Measurements from ENCODE around the gene FAF1.

Gene FAF1

GRCh38 chr1:50564417-50564816, 395.6 kb downstream of the FAF1 start:
- H3K27ac ChIP-seq = no peak overlapping the region
- no peaks in the 10 kb centered on the region for H3K9me3 ChIP-seq (ENCODE audit: control insufficient read depth, low read length)
- H3K79me2 ChIP-seq = no peaks in the 10 kb centered on the region
- no peak overlapping the region for H3K9ac ChIP-seq
- no peaks in the 10 kb centered on the region for H3K4me1 ChIP-seq
- peaks cover 4% of the 10 kb centered on the region for H3K36me3 ChIP-seq (ENCODE audit: control insufficient read depth, insufficient read depth, low read length)
- TF ChIP-seq CTCF (IDR thresholded peaks at IDR 0.05) = no peak
- no peak overlapping the region for H3K4me3 ChIP-seq (ENCODE audit: low read depth, low read length)
- H2AFZ ChIP-seq = no peak overlapping the region
- no peak overlapping the region for H3K4me2 ChIP-seq (ENCODE audit: low read length)
- no peaks in the 10 kb centered on the region for H3K27me3 ChIP-seq (ENCODE audit: control insufficient read depth, insufficient read depth, low read length)

- H3K4me1 ChIP-seq = no peaks in the 10 kb centered on the region
- no peaks in the 10 kb centered on the region for H3K27me3 ChIP-seq (ENCODE audit: control insufficient read depth, insufficient read depth, low read length)
- no peaks in the 10 kb centered on the region for H3K79me2 ChIP-seq
- no peak overlapping the region for H3K27ac ChIP-seq
- H3K9ac ChIP-seq = no peak overlapping the region
- no peak overlapping the region for H2AFZ ChIP-seq
- no peaks in the 10 kb centered on the region for H3K9me3 ChIP-seq (ENCODE audit: control insufficient read depth, low read length)
- peaks cover 4% of the 10 kb centered on the region for H3K36me3 ChIP-seq (ENCODE audit: control insufficient read depth, insufficient read depth, low read length)
- H3K4me3 ChIP-seq (ENCODE audit: low read depth, low read length) = no peak overlapping the region
- TF ChIP-seq CTCF (IDR thresholded peaks at IDR 0.05) = no peak
- H3K4me2 ChIP-seq (ENCODE audit: low read length) = no peak overlapping the region
Measured at GRCh38 chr1:50562106-50562505, 398.0 kb downstream of the FAF1 start.

DNA sequence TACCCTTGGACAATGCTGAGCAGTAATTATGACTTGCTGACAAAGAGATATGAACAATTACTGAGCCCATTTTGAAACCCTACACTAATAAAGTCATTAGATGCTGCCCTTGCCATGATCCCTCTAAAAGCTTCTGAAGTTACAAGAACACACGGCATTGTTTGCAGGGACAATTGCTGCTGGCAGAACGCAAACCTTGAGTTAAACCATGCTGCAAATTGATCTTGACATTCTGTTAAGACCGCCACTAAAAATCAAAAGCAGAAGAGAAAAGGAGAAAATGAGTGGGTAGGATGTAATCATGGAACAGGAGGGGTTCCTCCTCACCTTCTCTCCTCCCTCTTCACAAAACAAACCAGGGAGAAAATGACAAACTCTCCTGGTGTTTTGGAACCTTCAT, 400.6 kb downstream of the FAF1 start:
- H3K27me3 ChIP-seq (ENCODE audit: control insufficient read depth, insufficient read depth, low read length) = no peaks in the 10 kb centered on the region
- H2AFZ ChIP-seq = no peak overlapping the region
- no peaks in the 10 kb centered on the region for H3K9me3 ChIP-seq (ENCODE audit: control insufficient read depth, low read length)
- H3K27ac ChIP-seq = no peak overlapping the region
- no peak overlapping the region for H3K4me2 ChIP-seq (ENCODE audit: low read length)
- no peak overlapping the region for H3K9ac ChIP-seq
- no peak for TF ChIP-seq CTCF (IDR thresholded peaks at IDR 0.05)
- H3K36me3 ChIP-seq (ENCODE audit: control insufficient read depth, insufficient read depth, low read length) = no peaks in the 10 kb centered on the region
- no peaks in the 10 kb centered on the region for H3K4me1 ChIP-seq
- H3K4me3 ChIP-seq (ENCODE audit: low read depth, low read length) = no peak overlapping the region
- no peaks in the 10 kb centered on the region for H3K79me2 ChIP-seq

- Histone ChIP-seq H3K27ac (no peak overlapping the region), H3K9ac (no peak overlapping the region), H3K36me3 (ENCODE audit: control insufficient read depth, insufficient read depth, low read length) (no peaks in the 10 kb centered on the region), H3K79me2 (no peaks in the 10 kb centered on the region), H3K4me3 (ENCODE audit: low read depth, low read length) (no peak overlapping the region), H3K4me2 (ENCODE audit: low read length) (no peak overlapping the region), H3K4me1 (no peaks in the 10 kb centered on the region), H2AFZ (no peak overlapping the region), H3K27me3 (ENCODE audit: control insufficient read depth, insufficient read depth, low read length) (no peaks in the 10 kb centered on the region), H3K9me3 (ENCODE audit: control insufficient read depth, low read length) (no peaks in the 10 kb centered on the region)
- no peak for TF ChIP-seq CTCF (IDR thresholded peaks at IDR 0.05)
Measured at GRCh38 chr1:50553921-50554320, 406.1 kb downstream of the FAF1 start.

DNA sequence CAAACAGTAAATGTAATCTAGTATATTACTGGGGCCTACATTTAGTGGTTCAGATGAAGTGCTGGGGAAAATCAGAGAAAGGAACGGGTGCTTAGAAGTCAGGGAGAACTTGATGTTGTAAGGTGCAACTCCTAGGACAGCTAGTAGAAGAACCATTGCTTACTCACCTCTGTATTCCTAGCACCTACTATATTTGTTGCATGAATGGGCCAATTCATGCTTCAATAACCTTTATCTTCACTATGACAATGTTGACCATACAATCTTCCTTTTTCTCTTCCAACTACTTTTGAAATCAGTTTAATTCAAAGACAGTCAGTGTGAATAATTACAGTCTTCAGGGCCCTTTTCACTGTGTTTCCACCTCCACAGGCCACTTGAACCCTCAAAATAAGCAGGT, 411.8 kb downstream of the FAF1 start:
- no peak overlapping the region for H3K4me2 ChIP-seq (ENCODE audit: low read length)
- no peak for TF ChIP-seq CTCF (IDR thresholded peaks at IDR 0.05)
- H3K36me3 ChIP-seq (ENCODE audit: control insufficient read depth, insufficient read depth, low read length) = no peaks in the 10 kb centered on the region
- H3K27me3 ChIP-seq (ENCODE audit: control insufficient read depth, insufficient read depth, low read length) = no peaks in the 10 kb centered on the region
- H2AFZ ChIP-seq = no peak overlapping the region
- H3K27ac ChIP-seq = no peak overlapping the region
- H3K4me1 ChIP-seq = no peaks in the 10 kb centered on the region
- no peaks in the 10 kb centered on the region for H3K79me2 ChIP-seq
- no peak overlapping the region for H3K9ac ChIP-seq
- no peak overlapping the region for H3K4me3 ChIP-seq (ENCODE audit: low read depth, low read length)
- H3K9me3 ChIP-seq (ENCODE audit: control insufficient read depth, low read length) = no peaks in the 10 kb centered on the region

Data from parathyroid adenoma (tissue), 2 donors.